GM23248 (cell line): ENCODE measurements around the gene DYNC1H1. TPM values are rescaled to one million over a fixed set of nuclear protein-coding genes. Genes with fewer than 3 reads are reported as not detected.

ENCODE experiments used
- DNase-seq: peaks from one replicate; pipeline ENCODE4 v3.0.0-alpha.2; 2015
- H2AFZ ChIP-seq: fragments of 200-600 bp; sonication (generic); 2 replicates; pipeline ENCODE4 v1.6.1; 2016; ENCODE audit warnings: antibody characterized with exemption
- H3F3A ChIP-seq: fragments of 200-600 bp; sonication (generic); 2 replicates; pipeline ENCODE4 v1.6.1; 2016; ENCODE audit warnings: mild to moderate bottlenecking, antibody characterized with exemption, mixed run types; ENCODE audit not compliant: insufficient read depth
- H3K27ac ChIP-seq: fragments of 200-600 bp; sonication (generic); 2 replicates; pipeline ENCODE4 v1.5.1; 2016; ENCODE audit warnings: mild to moderate bottlenecking
- H3K27me3 ChIP-seq: fragments of 200-600 bp; sonication (generic); replicated peaks from 2 replicates; pipeline ENCODE4 v1.6.1; 2016; ENCODE audit warnings: mild to moderate bottlenecking; ENCODE audit not compliant: insufficient read depth
- H3K36me3 ChIP-seq: fragments of 200-600 bp; sonication (generic); 2 replicates; pipeline ENCODE4 v1.6.1; 2016; ENCODE audit warnings: low read depth, mild to moderate bottlenecking
- H3K4me1 ChIP-seq: fragments of 200-600 bp; sonication (generic); 2 replicates; pipeline ENCODE4 v1.6.1; 2016; ENCODE audit warnings: mild to moderate bottlenecking; ENCODE audit not compliant: insufficient read depth
- H3K4me2 ChIP-seq: fragments of 200-600 bp; sonication (generic); one replicate; pipeline ENCODE4 v1.6.1; 2016; ENCODE audit warnings: mild to moderate bottlenecking; ENCODE audit not compliant: unreplicated experiment
- H3K4me3 ChIP-seq: fragments of 200-600 bp; sonication (generic); 2 replicates; pipeline ENCODE4 v1.5.1; 2016; ENCODE audit warnings: mild to moderate bottlenecking
- H3K79me2 ChIP-seq: fragments of 200-600 bp; sonication (generic); 2 replicates; pipeline ENCODE4 v1.6.1; 2016; ENCODE audit warnings: mild to moderate bottlenecking; ENCODE audit not compliant: insufficient read depth
- H3K9ac ChIP-seq: fragments of 200-600 bp; sonication (generic); 2 replicates; pipeline ENCODE4 v1.6.1; 2016; ENCODE audit warnings: mild to moderate bottlenecking
- H3K9me2 ChIP-seq: fragments of 200-600 bp; sonication (generic); 2 replicates; pipeline ENCODE4 v1.6.1; 2016; ENCODE audit warnings: mixed run types, mild to moderate bottlenecking, moderate library complexity; ENCODE audit not compliant: insufficient read depth
- H3K9me3 ChIP-seq: fragments of 200-600 bp; sonication (generic); one replicate; pipeline ENCODE4 v1.6.1; 2017; ENCODE audit warnings: low read depth
- H4K20me1 ChIP-seq: fragments of 200-600 bp; sonication (generic); 2 replicates; pipeline ENCODE4 v1.6.0; 2016; ENCODE audit not compliant: insufficient read depth
- EZH2 ChIP-seq: fragments of 200-600 bp; sonication (generic); IDR thresholded peaks from 2 replicates; pipeline ENCODE4 v1.6.1; 2018; ENCODE audit warnings: antibody characterized with exemption, mild to moderate bottlenecking; ENCODE audit not compliant: insufficient read depth, poor library complexity, severe bottlenecking
- EZH2phosphoT487 ChIP-seq: fragments of 200-600 bp; sonication (generic); IDR thresholded peaks from 2 replicates; pipeline ENCODE4 v1.6.1; 2018; ENCODE audit warnings: antibody characterized with exemption, moderate library complexity, mild to moderate bottlenecking, low read depth; ENCODE audit not compliant: insufficient read depth
- WGBS, 2 experiments: methylation state at CpG; one replicate each; pipeline ENCODE4 v1.1.6; 2015 to 2017; ENCODE audit warnings: low lambda C conversion rate in 2 of 2, low coverage in 1 of 2; ENCODE audit errors: missing lambda C conversion rate in 2 of 2; 5-methylcytosine and 5-hydroxymethylcytosine counted together
- in situ Hi-C: fragments of 300-500 bp; cut with MboI; formaldehyde crosslinking; loops from 2 replicates; pipeline ENCODE4 v1.15.0; 2020
- polyA plus RNA-seq: library from polyadenylated mRNA; unstranded; fragments of >200 nt; fragmentation: Nextera tagmentation; extraction: Ambion mirVana; gene quantifications from 2 replicates; pipeline ENCODE4 v1.2.1, GENCODE V29; 2016
- total RNA-seq: library from RNA; depleted of rRNA; stranded (reverse); fragments of >200 nt; shearing (Covaris generic); gene quantifications from 2 replicates; pipeline ENCODE4 v1.2.3, GENCODE V29; 2014

The DYNC1H1 gene
- total and polyA plus RNA-seq, 2 experiments from 2014 or later = 181 to 391 TPM

- Histone ChIP-seq H4K20me1 (no peaks in the 10 kb centered on the region), H3F3A (peaks cover 51% of the 10 kb centered on the region), H3K9me2 (no peaks in the 10 kb centered on the region), H3K9me3 (no peaks in the 10 kb centered on the region), H3K79me2 (peaks cover 41% of the 10 kb centered on the region), H3K36me3 (peaks cover 93% of the 10 kb centered on the region), H3K9ac (no peak overlapping the region), H2AFZ (no peak overlapping the region), H3K27ac (no peak overlapping the region), H3K27me3 (no peaks in the 10 kb centered on the region), H3K4me2 (no peak overlapping the region), H3K4me3 (no peak overlapping the region), H3K4me1 (peaks cover 14% of the 10 kb centered on the region)
- in situ Hi-C loops = no loop called here
- 85 to 89% methylated on average over 9 of the region's 9 CpGs for WGBS, 2 experiments
- TF ChIP-seq EZH2phosphoT487 (no peak), EZH2 (no peak)
- no peak for DNase-seq
Measured at GRCh38 chr14:102019006-102019540, 54.7 kb downstream of the DYNC1H1 start.

DNA sequence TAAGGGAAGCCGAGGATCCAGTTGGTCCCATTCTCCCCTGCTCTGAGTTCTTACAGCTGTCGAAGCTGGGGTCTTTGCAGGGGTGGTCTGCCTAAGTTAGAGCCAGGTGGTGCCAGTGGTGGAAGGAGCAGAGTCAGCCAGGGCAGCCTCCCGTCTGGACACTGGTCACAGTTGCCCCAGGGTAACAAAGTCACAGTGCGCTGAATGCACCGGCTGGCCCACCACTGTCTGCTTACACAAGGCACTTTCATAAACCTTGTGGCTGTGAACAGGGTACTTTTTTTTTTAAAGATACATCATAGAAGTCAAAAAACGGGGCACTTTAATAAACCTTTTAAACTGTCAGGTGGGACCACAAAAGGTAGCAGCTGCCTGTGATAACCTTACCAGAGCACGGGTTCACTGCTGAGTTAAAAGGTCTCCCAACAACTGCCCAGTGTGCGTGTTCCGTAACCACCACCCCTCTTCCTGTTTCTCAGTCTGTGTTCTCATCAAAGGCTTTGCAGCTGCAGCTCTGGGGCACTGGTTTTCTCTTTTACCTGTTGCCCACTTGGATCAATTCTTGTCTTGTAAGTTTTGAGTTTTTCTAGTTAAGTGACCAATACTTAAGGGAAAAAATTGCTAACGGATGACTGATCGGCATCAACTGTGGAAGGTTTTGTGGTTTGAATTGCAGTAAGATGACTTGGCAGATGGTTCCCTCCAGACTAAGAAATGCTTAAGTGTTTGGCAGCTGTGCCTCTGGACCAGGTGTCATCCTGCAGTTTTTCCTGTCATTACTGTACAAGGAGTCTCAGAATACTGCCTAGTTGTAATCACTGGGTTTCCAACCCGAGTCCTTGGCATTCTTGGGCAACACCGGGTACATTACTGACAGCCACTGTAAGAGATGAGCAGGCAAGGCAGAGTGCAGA lies 55.9 kb downstream of the DYNC1H1 start:
- in situ Hi-C loops = no loop called here
- peak; percentile 94 for DNase-seq
- Histone ChIP-seq H3F3A (peaks cover 53% of the 10 kb centered on the region), H3K27ac (peak overlapping the region; percentile 71), H3K4me2 (peak overlapping the region; percentile 51), H3K9me3 (no peaks in the 10 kb centered on the region), H3K4me1 (peaks cover 14% of the 10 kb centered on the region), H3K9me2 (no peaks in the 10 kb centered on the region), H3K79me2 (peaks cover 37% of the 10 kb centered on the region), H3K4me3 (no peak overlapping the region), H3K36me3 (peaks cover 93% of the 10 kb centered on the region), H3K27me3 (no peaks in the 10 kb centered on the region), H2AFZ (no peak overlapping the region), H4K20me1 (no peaks in the 10 kb centered on the region), H3K9ac (peak overlapping the region; percentile 38)
- WGBS, 2 experiments = 73 to 74% methylated on average over 13 of the region's 13 CpGs
- no peak for TF ChIP-seq EZH2phosphoT487
- no peak for TF ChIP-seq EZH2

DNA sequence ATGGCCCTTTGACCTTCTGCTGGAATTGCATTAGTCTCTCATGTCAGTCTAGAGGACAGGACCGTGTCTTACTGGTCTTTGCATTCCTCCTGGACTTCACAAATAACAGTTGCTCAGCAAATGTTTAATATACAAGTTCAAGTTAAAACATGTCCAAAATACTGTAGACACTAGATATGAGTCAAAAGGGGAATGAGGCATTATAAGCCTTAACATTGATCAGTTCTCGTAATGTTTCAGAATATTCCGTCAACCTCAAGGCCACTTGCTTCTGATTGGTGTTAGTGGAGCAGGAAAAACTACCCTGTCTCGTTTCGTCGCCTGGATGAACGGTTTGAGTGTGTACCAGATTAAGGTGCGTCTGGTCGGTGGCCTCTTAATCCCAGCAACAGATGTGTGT lies 62.6 kb downstream of the DYNC1H1 start:
- WGBS, 2 experiments = 95 to 96% methylated on average over 9 of the region's 9 CpGs
- H3K36me3 ChIP-seq = peaks cover 91% of the 10 kb centered on the region
- H3F3A ChIP-seq = peaks cover 59% of the 10 kb centered on the region
- no peak for DNase-seq
- H3K9me2 ChIP-seq = no peaks in the 10 kb centered on the region
- in situ Hi-C loops = no loop called here
- no peak overlapping the region for H3K9ac ChIP-seq
- no peak overlapping the region for H2AFZ ChIP-seq
- H3K4me2 ChIP-seq = no peak overlapping the region
- H3K27ac ChIP-seq = no peak overlapping the region
- H3K79me2 ChIP-seq = peaks cover 25% of the 10 kb centered on the region
- H3K4me1 ChIP-seq = peaks cover 17% of the 10 kb centered on the region
- no peaks in the 10 kb centered on the region for H4K20me1 ChIP-seq
- H3K9me3 ChIP-seq = no peaks in the 10 kb centered on the region
- no peak overlapping the region for H3K4me3 ChIP-seq
- no peaks in the 10 kb centered on the region for H3K27me3 ChIP-seq
- TF ChIP-seq EZH2phosphoT487 = no peak
- TF ChIP-seq EZH2 = no peak

DNA sequence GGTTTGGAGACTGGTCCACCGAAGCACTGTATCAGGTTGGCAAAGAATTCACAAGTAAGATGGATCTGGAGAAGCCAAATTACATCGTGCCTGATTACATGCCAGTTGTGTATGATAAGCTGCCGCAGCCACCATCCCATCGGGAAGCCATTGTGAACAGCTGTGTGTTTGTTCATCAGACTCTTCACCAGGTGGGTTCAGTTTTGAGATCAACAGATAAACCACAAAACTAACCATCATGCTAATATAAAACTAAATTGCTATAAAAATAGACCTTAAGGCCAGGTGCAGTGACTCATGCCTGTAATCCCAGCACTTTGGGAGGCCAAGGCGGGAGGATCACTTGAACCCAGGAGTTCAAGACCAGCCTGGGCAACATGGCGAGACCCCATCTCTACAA lies 63.6 kb downstream of the DYNC1H1 start:
- DNase-seq = no peak
- peak overlapping the region; percentile 75 for H3K27ac ChIP-seq
- peaks cover 17% of the 10 kb centered on the region for H3K4me1 ChIP-seq
- no peak overlapping the region for H3K4me2 ChIP-seq
- H3K79me2 ChIP-seq = peaks cover 21% of the 10 kb centered on the region
- peaks cover 91% of the 10 kb centered on the region for H3K36me3 ChIP-seq
- H3K9me3 ChIP-seq = no peaks in the 10 kb centered on the region
- no peaks in the 10 kb centered on the region for H4K20me1 ChIP-seq
- no peak overlapping the region for H3K4me3 ChIP-seq
- H3F3A ChIP-seq = peaks cover 57% of the 10 kb centered on the region
- no peak overlapping the region for H3K9ac ChIP-seq
- WGBS, 2 experiments = 88 to 90% methylated on average over 6 of the region's 6 CpGs
- no peaks in the 10 kb centered on the region for H3K27me3 ChIP-seq
- H3K9me2 ChIP-seq = no peaks in the 10 kb centered on the region
- TF ChIP-seq EZH2phosphoT487 (no peak), EZH2 (no peak)
- in situ Hi-C loops = no loop called here
- H2AFZ ChIP-seq = no peak overlapping the region
